Measurements from ENCODE around the gene ATP5F1D. TPM values are rescaled to one million over a fixed set of nuclear protein-coding genes. Genes with fewer than 3 reads are reported as not detected.

ATP5F1D gene
- total and polyA plus RNA-seq, 2 donors (not counting 1 experiment from before 2014, with no cell fraction given) = 150 to 166 TPM

DNA sequence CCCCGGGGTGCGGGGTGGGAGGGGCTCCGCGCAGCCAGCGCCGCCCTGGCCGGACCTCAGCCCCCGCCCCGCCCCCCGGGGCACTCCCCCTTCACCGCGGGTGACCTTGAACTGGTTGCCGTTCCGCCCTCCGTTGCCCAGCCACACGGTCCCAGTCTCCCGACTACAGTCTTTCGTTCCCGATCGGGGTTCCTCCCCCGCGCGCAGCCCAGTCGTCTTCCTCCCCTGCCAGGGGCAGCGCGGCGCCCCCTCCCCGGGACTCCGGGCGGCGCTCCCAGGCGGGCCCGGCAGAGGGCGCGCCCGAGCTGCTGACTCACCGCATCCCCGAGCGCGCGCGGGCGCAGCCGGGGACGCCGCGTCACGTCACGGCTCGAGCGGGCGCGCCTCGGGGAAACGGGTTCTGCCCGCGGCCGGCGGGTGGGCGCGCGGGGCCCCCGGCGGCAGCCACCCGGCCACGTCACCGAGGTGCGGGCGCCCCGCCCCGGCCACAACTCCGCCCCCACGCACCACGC lies 7.3 kb downstream of the ATP5F1D start:
- Histone ChIP-seq H3K79me2 (ENCODE audit: control insufficient read depth, insufficient read depth, low read length) (peaks cover 39% of the 10 kb centered on the region), H3K9ac (ENCODE audit: low read length) (peak overlapping the region; percentile 88), H3K9me3 (ENCODE audit: control extremely low read depth in 1 of 3, control insufficient read depth in 2 of 3, insufficient read depth in 1 of 3, low read length in 2 of 3) (no peaks in the 10 kb centered on the region), H2AFZ (ENCODE audit: insufficient read depth, low read depth, low read length, poor library complexity, severe bottlenecking) (peak overlapping the region; percentile 46), H3K27ac (ENCODE audit: low read length in 2 of 2) (peak overlapping the region; percentile 84 to 94), H3K4me1 (ENCODE audit: control insufficient read depth in 2 of 2, insufficient read depth in 2 of 2, low read length in 2 of 2) (peaks cover 31 to 56% of the 10 kb centered on the region in 2 donors), H4K20me1 (ENCODE audit: control insufficient read depth, insufficient read depth, low read length, poor library complexity, severe bottlenecking) (peaks cover 42% of the 10 kb centered on the region), H3K27me3 (replicated peaks in 1 of 4; ENCODE audit: control extremely low read depth in 1 of 4, control insufficient read depth in 3 of 4, insufficient read depth in 4 of 4, low read length in 3 of 4) (no peaks in the 10 kb centered on the region), H3K36me3 (replicated peaks in 1 of 2; ENCODE audit: control extremely low read depth in 1 of 2, control insufficient read depth in 1 of 2, extremely low read depth in 1 of 2, insufficient read depth in 2 of 2, low read length in 1 of 2) (peaks cover 0 to 17% of the 10 kb centered on the region in 2 experiments), H3K4me3 (ENCODE audit: control extremely low read depth in 1 of 5, extremely low read depth in 1 of 5, insufficient read depth in 1 of 5, low read depth in 2 of 5, low read length in 4 of 5) (peak overlapping the region in 4 of 5 experiments; percentile 62 to 95 (median 67)), H3K4me2 (replicated peaks; ENCODE audit: low read depth, low read length, poor library complexity, severe bottlenecking) (peak overlapping the region; percentile 99)
- no peaks in the 10 kb centered on the region for H3K9me3 Mint-ChIP-seq (ENCODE audit: insufficient read depth)
- intact Hi-C loops (cut with micrococcal nuclease) = loop anchor here (1.0 to 10.0 kb wide), 5 partner anchors 12 to 1936 kb away; partner anchors contain the start of genes CNN2, NCLN, RNU6-2 and TMEM259
- WGBS (ENCODE audit: insufficient coverage) = under 1% methylated on average over 71 of the region's 74 CpGs
- ATAC-seq (ENCODE audit: low read depth) (peak; percentile 21), DNase-seq (peak; percentile 92)
- H3K4me3 Mint-ChIP-seq = peak overlapping the region; percentile 86
- no peaks in the 10 kb centered on the region for H3K27me3 Mint-ChIP-seq
- ChIA-PET CTCF (interaction anchor here (0.7 to 2.3 kb wide), 2 partner anchors 9 to 18 kb away, joined by 3 to 31 read pairs; no protein-coding TSS in a partner anchor), POLR2A (interaction anchor here (0.6 to 2.5 kb wide), 4 partner anchors 10 to 20 kb away, joined by 3 to 33 read pairs (median 6); partner anchors contain the start of gene CIRBP)
- TF ChIP-seq EZH2 (IDR thresholded peaks at IDR 0.05; ENCODE audit: borderline replicate concordance, insufficient read depth, low read depth, low read length, poor library complexity, severe bottlenecking) = no peak
- TF ChIP-seq, protein P1, sequence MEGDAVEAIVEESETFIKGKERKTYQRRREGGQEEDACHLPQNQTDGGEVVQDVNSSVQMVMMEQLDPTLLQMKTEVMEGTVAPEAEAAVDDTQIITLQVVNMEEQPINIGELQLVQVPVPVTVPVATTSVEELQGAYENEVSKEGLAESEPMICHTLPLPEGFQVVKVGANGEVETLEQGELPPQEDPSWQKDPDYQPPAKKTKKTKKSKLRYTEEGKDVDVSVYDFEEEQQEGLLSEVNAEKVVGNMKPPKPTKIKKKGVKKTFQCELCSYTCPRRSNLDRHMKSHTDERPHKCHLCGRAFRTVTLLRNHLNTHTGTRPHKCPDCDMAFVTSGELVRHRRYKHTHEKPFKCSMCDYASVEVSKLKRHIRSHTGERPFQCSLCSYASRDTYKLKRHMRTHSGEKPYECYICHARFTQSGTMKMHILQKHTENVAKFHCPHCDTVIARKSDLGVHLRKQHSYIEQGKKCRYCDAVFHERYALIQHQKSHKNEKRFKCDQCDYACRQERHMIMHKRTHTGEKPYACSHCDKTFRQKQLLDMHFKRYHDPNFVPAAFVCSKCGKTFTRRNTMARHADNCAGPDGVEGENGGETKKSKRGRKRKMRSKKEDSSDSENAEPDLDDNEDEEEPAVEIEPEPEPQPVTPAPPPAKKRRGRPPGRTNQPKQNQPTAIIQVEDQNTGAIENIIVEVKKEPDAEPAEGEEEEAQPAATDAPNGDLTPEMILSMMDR (IDR thresholded peaks at IDR 0.05) = peak; percentile 76
- H3K27ac Mint-ChIP-seq = peak overlapping the region; percentile 91
- peaks cover 26% of the 10 kb centered on the region for H3K4me1 Mint-ChIP-seq
